Measurements from ENCODE around the gene NMNAT2. TPM values are rescaled to one million over a fixed set of nuclear protein-coding genes. Genes with fewer than 3 reads are reported as not detected.

The NMNAT2 gene
- total RNA-seq, 2 experiments from 2014 or later, result not detected

- no peaks in the 10 kb centered on the region for H4K20me1 ChIP-seq (ENCODE audit: insufficient read depth, low read length)
These were observed 170.7 kb downstream of the NMNAT2 start for GRCh38 chr1:183247484-183247883.

GRCh38 chr1:183247066-183247465, 171.1 kb downstream of the NMNAT2 start:
- Histone ChIP-seq H3K9me2 (ENCODE audit: insufficient read depth, low read length) (no peaks in the 10 kb centered on the region), H3K9me3 (ENCODE audit: low read length) (no peaks in the 10 kb centered on the region), H3K79me2 (ENCODE audit: insufficient read depth, low read depth, low read length) (no peaks in the 10 kb centered on the region), H2AFZ (ENCODE audit: low read length) (no peak overlapping the region), H3K27ac (ENCODE audit: low read depth, low read length, poor library complexity, severe bottlenecking) (no peak overlapping the region), H3K4me1 (ENCODE audit: insufficient read depth, low read length, poor library complexity, severe bottlenecking) (no peaks in the 10 kb centered on the region), H3K36me3 (ENCODE audit: insufficient read depth, low read length) (no peaks in the 10 kb centered on the region), H4K20me1 (ENCODE audit: insufficient read depth, low read length) (no peaks in the 10 kb centered on the region), H3K4me2 (ENCODE audit: low read length) (no peak overlapping the region), H3K4me3 (ENCODE audit: low read depth, low read length, poor library complexity, severe bottlenecking) (no peak overlapping the region)
- ChIA-PET POLR2A (interaction anchor here (0.6 to 1.3 kb wide), 2 partner anchors 20 to 307 kb away, joined by 3 read pairs; no protein-coding TSS in a partner anchor), CTCF (ENCODE audit: unreplicated experiment) (no interaction called here)
- BruUV-seq (replicated peaks), result no TSS peak
- no peak for DNase-seq (ENCODE audit: low spot score)
- intact Hi-C loops (cut with micrococcal nuclease; ENCODE audit: unreplicated experiment), result no loop called here
- no peak for TF ChIP-seq CTCF (conservative IDR thresholded peaks at IDR 0.05; ENCODE audit: low read length)
- TF ChIP-seq EZH2phosphoT487 (IDR thresholded peaks at IDR 0.05; ENCODE audit: borderline replicate concordance, low read depth, low read length), result no peak

More at GRCh38 chr1:183247484-183247883, 170.7 kb downstream of the NMNAT2 start:
- intact Hi-C loops (cut with micrococcal nuclease; ENCODE audit: unreplicated experiment), result no loop called here
- no peaks in the 10 kb centered on the region for H3K9me2 ChIP-seq (ENCODE audit: insufficient read depth, low read length)
- no peak for TF ChIP-seq CTCF (conservative IDR thresholded peaks at IDR 0.05; ENCODE audit: low read length)
- TF ChIP-seq EZH2phosphoT487 (IDR thresholded peaks at IDR 0.05; ENCODE audit: borderline replicate concordance, low read depth, low read length), result no peak
- ChIA-PET POLR2A (interaction anchor here (0.7 to 1.3 kb wide), 2 partner anchors 20 to 39 kb away, joined by 3 to 9 read pairs; no protein-coding TSS in a partner anchor), CTCF (ENCODE audit: unreplicated experiment) (no interaction called here)
- no peaks in the 10 kb centered on the region for H3K4me1 ChIP-seq (ENCODE audit: insufficient read depth, low read length, poor library complexity, severe bottlenecking)
- H3K9me3 ChIP-seq (ENCODE audit: low read length), result no peaks in the 10 kb centered on the region
- DNase-seq (ENCODE audit: low spot score), result no peak
- H3K4me2 ChIP-seq (ENCODE audit: low read length), result no peak overlapping the region
- BruUV-seq (replicated peaks), result no TSS peak
- H3K27ac ChIP-seq (ENCODE audit: low read depth, low read length, poor library complexity, severe bottlenecking), result no peak overlapping the region
- H2AFZ ChIP-seq (ENCODE audit: low read length), result no peak overlapping the region
- H3K4me3 ChIP-seq (ENCODE audit: low read depth, low read length, poor library complexity, severe bottlenecking), result no peak overlapping the region
- no peaks in the 10 kb centered on the region for H3K36me3 ChIP-seq (ENCODE audit: insufficient read depth, low read length)
- H3K79me2 ChIP-seq (ENCODE audit: insufficient read depth, low read depth, low read length), result no peaks in the 10 kb centered on the region

- H3K27ac ChIP-seq (ENCODE audit: low read depth, low read length, poor library complexity, severe bottlenecking), result no peak overlapping the region
- ChIA-PET CTCF (ENCODE audit: unreplicated experiment) (no interaction called here), POLR2A (interaction anchor here (0.6 to 1.3 kb wide), 2 partner anchors 21 to 307 kb away, joined by 3 read pairs; no protein-coding TSS in a partner anchor)
- TF ChIP-seq CTCF (conservative IDR thresholded peaks at IDR 0.05; ENCODE audit: low read length) (no peak), EZH2phosphoT487 (IDR thresholded peaks at IDR 0.05; ENCODE audit: borderline replicate concordance, low read depth, low read length) (no peak)
- H3K4me3 ChIP-seq (ENCODE audit: low read depth, low read length, poor library complexity, severe bottlenecking), result no peak overlapping the region
- no TSS peak for BruUV-seq (replicated peaks)
- no peaks in the 10 kb centered on the region for H3K36me3 ChIP-seq (ENCODE audit: insufficient read depth, low read length)
- H3K4me1 ChIP-seq (ENCODE audit: insufficient read depth, low read length, poor library complexity, severe bottlenecking), result no peaks in the 10 kb centered on the region
- no peak for DNase-seq (ENCODE audit: low spot score)
- no peak overlapping the region for H3K4me2 ChIP-seq (ENCODE audit: low read length)
- no peaks in the 10 kb centered on the region for H3K9me3 ChIP-seq (ENCODE audit: low read length)
- H3K79me2 ChIP-seq (ENCODE audit: insufficient read depth, low read depth, low read length), result no peaks in the 10 kb centered on the region
- H3K9me2 ChIP-seq (ENCODE audit: insufficient read depth, low read length), result no peaks in the 10 kb centered on the region
- H2AFZ ChIP-seq (ENCODE audit: low read length), result no peak overlapping the region
- intact Hi-C loops (cut with micrococcal nuclease; ENCODE audit: unreplicated experiment), result no loop called here
- H4K20me1 ChIP-seq (ENCODE audit: insufficient read depth, low read length), result no peaks in the 10 kb centered on the region
These were observed 171.7 kb downstream of the NMNAT2 start for GRCh38 chr1:183246436-183246835.

Data from OCI-LY7 (cell line).